ENCODE data around the gene INTU. TPM values are rescaled to one million over a fixed set of nuclear protein-coding genes. Genes with fewer than 3 reads are reported as not detected.

The INTU gene
- total and polyA plus RNA-seq, 4 donors = 2.5 to 37.0 (median 6.6) TPM

DNA sequence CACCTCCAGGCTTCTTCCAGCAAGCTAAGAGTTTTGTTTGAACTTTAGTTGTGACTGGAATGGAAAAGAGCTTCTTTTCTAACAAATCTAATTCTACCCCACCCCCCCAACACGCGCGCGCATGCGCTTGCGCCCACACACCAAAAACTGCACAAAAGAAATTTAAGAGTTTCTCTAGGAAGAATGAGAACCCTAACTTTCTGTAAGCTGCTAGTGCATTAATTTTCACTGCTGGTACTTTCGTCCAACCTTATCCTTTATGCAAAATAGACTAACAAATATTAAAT lies 9.0 kb upstream of the INTU start:
- peak overlapping the region; percentile 19 to 70 for H3K9ac ChIP-seq (ENCODE audit: insufficient read depth in 1 of 2, low read length in 2 of 2)
- no peak for ATAC-seq (ENCODE audit: insufficient read depth, low FRiP score)
- H3K27me3 ChIP-seq (ENCODE audit: control insufficient read depth in 3 of 3, insufficient read depth in 3 of 3, low read length in 2 of 3) = peaks cover 0 to 12% (median 8%) of the 10 kb centered on the region in 3 donors
- peak overlapping the region; percentile 57 for H3K4me3 ChIP-seq
- no peaks in the 10 kb centered on the region for H3K9me3 ChIP-seq (ENCODE audit: control insufficient read depth in 4 of 4, insufficient read depth in 3 of 4, low read length in 3 of 4)
- peak; percentile 60 to 74 (median 69) for DNase-seq
- H3K4me1 ChIP-seq (ENCODE audit: control insufficient read depth in 5 of 5, insufficient read depth in 5 of 5, low read length in 5 of 5) = peaks cover 0 to 7% (median 0%) of the 10 kb centered on the region in 5 donors
- TF ChIP-seq, protein P1, sequence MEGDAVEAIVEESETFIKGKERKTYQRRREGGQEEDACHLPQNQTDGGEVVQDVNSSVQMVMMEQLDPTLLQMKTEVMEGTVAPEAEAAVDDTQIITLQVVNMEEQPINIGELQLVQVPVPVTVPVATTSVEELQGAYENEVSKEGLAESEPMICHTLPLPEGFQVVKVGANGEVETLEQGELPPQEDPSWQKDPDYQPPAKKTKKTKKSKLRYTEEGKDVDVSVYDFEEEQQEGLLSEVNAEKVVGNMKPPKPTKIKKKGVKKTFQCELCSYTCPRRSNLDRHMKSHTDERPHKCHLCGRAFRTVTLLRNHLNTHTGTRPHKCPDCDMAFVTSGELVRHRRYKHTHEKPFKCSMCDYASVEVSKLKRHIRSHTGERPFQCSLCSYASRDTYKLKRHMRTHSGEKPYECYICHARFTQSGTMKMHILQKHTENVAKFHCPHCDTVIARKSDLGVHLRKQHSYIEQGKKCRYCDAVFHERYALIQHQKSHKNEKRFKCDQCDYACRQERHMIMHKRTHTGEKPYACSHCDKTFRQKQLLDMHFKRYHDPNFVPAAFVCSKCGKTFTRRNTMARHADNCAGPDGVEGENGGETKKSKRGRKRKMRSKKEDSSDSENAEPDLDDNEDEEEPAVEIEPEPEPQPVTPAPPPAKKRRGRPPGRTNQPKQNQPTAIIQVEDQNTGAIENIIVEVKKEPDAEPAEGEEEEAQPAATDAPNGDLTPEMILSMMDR (IDR thresholded peaks at IDR 0.05; ENCODE audit: control extremely low read depth, extremely low read depth) = no peak
- no peaks in the 10 kb centered on the region for H3K36me3 ChIP-seq (ENCODE audit: control insufficient read depth in 4 of 4, insufficient read depth in 4 of 4, low read length in 4 of 4)
- no peak overlapping the region for H3K27ac ChIP-seq (ENCODE audit: low read depth in 1 of 2, low read length in 1 of 2)
- WGBS, 2 donors = 10 to 17% methylated on average over 7 of the region's 7 CpGs

DNA sequence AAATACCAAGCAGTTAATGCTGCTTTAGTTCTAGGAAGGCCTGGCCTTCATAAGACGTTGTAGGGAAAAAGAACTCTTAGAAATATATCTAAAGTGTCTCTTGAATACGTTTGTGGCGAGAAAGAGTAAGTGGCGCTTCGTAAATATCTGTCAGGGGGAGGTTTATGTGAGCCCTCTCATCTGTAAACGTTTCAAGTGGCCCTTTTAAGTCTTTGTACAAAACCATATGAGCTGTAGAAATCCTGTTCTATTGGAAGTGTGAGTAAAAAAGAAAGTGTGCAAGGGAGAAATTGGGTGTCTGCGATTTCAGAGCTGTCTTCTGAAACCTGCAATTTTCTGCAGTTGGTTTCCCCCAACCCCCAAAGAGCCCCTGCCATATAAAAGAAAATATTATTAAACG lies 8.6 kb upstream of the INTU start:
- no peak for ATAC-seq (ENCODE audit: insufficient read depth, low FRiP score)
- Histone ChIP-seq H3K9me3 (ENCODE audit: control insufficient read depth in 4 of 4, insufficient read depth in 3 of 4, low read length in 3 of 4) (no peaks in the 10 kb centered on the region), H3K27ac (ENCODE audit: low read depth in 1 of 2, low read length in 1 of 2) (no peak overlapping the region), H3K4me3 (no peak overlapping the region), H3K4me1 (ENCODE audit: control insufficient read depth in 5 of 5, insufficient read depth in 5 of 5, low read length in 5 of 5) (peaks cover 0 to 7% (median 0%) of the 10 kb centered on the region in 5 donors), H3K9ac (ENCODE audit: insufficient read depth in 1 of 2, low read length in 2 of 2) (peak overlapping the region in 1 of 2 donors; percentile 70), H3K36me3 (ENCODE audit: control insufficient read depth in 4 of 4, insufficient read depth in 4 of 4, low read length in 4 of 4) (no peaks in the 10 kb centered on the region), H3K27me3 (ENCODE audit: control insufficient read depth in 3 of 3, insufficient read depth in 3 of 3, low read length in 2 of 3) (peaks cover 0 to 12% (median 8%) of the 10 kb centered on the region in 3 donors)
- WGBS, 2 donors = 29 to 67% methylated on average over 8 of the region's 8 CpGs
- TF ChIP-seq, protein P1 (IDR thresholded peaks at IDR 0.05; ENCODE audit: control extremely low read depth, extremely low read depth) = no peak
- DNase-seq = peak in 1 of 3 donors; percentile 34

DNA sequence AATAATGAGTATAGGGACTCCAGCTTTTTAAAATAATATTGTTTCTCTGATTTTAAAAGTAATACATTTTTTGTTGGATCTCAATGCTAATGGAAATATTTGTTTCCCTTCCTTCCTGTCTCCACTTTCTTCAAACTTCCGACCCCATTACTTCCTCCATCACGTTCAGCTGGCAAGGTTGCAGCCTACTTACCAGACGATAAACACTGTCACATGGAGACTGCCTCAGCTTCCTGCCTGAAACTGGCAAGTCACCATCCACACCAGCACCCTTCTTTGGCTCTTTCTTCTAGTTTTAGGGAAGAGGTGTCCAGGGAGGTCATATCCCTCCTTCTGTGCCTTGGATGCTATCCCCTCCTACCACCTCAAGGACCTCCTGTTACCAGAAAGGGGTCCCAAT lies 3.4 kb upstream of the INTU start:
- Histone ChIP-seq H3K4me3 (no peak overlapping the region), H3K9me3 (ENCODE audit: control insufficient read depth in 4 of 4, insufficient read depth in 3 of 4, low read length in 3 of 4) (no peaks in the 10 kb centered on the region), H3K9ac (ENCODE audit: insufficient read depth in 1 of 2, low read length in 2 of 2) (no peak overlapping the region), H3K4me1 (ENCODE audit: control insufficient read depth in 5 of 5, insufficient read depth in 5 of 5, low read length in 5 of 5) (peaks cover 0 to 7% (median 2%) of the 10 kb centered on the region in 5 donors), H3K36me3 (ENCODE audit: control insufficient read depth in 4 of 4, insufficient read depth in 4 of 4, low read length in 4 of 4) (no peaks in the 10 kb centered on the region), H3K27ac (ENCODE audit: low read depth in 1 of 2, low read length in 1 of 2) (no peak overlapping the region), H3K27me3 (ENCODE audit: control insufficient read depth in 3 of 3, insufficient read depth in 3 of 3, low read length in 2 of 3) (no peaks in the 10 kb centered on the region)
- TF ChIP-seq, protein P1 (IDR thresholded peaks at IDR 0.05; ENCODE audit: control extremely low read depth, extremely low read depth) = no peak
- 16 to 41% methylated on average over 3 of the region's 3 CpGs for WGBS, 2 donors
- ATAC-seq (ENCODE audit: insufficient read depth, low FRiP score) (no peak), DNase-seq (peak in 1 of 3 donors; percentile 15)

DNA sequence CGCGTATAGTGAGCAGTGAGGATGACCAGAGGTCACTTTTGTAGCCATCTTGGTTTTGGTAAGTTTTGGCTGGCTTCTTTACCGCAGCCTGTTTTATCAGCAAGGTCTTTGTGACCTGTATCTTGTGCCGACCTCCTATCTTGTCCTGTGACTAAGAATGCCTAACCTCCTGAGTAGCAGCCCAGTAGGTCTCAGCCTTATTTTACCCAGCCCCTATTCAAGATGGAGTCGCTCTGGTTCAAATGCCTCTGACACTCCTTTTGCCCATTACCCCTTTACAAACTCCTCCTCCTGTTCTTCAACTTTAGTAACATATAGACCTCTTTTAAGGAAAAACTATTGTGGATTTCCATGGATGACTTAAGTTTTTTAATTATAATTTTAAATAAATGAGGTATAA lies 2.6 kb upstream of the INTU start:
- Histone ChIP-seq H3K36me3 (ENCODE audit: control insufficient read depth in 4 of 4, insufficient read depth in 4 of 4, low read length in 4 of 4) (no peaks in the 10 kb centered on the region), H3K4me1 (ENCODE audit: control insufficient read depth in 5 of 5, insufficient read depth in 5 of 5, low read length in 5 of 5) (peaks cover 0 to 6% (median 2%) of the 10 kb centered on the region in 5 donors), H3K4me3 (no peak overlapping the region), H3K9ac (ENCODE audit: insufficient read depth in 1 of 2, low read length in 2 of 2) (no peak overlapping the region), H3K9me3 (ENCODE audit: control insufficient read depth in 4 of 4, insufficient read depth in 3 of 4, low read length in 3 of 4) (no peaks in the 10 kb centered on the region), H3K27ac (ENCODE audit: low read depth in 1 of 2, low read length in 1 of 2) (no peak overlapping the region), H3K27me3 (ENCODE audit: control insufficient read depth in 3 of 3, insufficient read depth in 3 of 3, low read length in 2 of 3) (no peaks in the 10 kb centered on the region)
- 95 to 96% methylated on average over 5 of the region's 5 CpGs for WGBS, 2 donors
- no peak for ATAC-seq (ENCODE audit: insufficient read depth, low FRiP score)
- no peak for DNase-seq
- TF ChIP-seq, protein P1 (IDR thresholded peaks at IDR 0.05; ENCODE audit: control extremely low read depth, extremely low read depth) = no peak

All from lung (tissue), 12 donors.